GM12878 (cell line): Measurements from ENCODE around the gene MYO15A. TPM values are rescaled to one million over a fixed set of nuclear protein-coding genes. Genes with fewer than 3 reads are reported as not detected.
A peak's percentile ranks its signal among the peaks of the same experiment; 100 is the strongest.

ENCODE experiments used
- ATAC-seq: fragments of 200-7000 bp; cut with Tn5 transposase; 3 replicates; pipeline ENCODE4 v1.9.1; 2020; ENCODE audit warnings: mild to moderate bottlenecking, moderate library complexity
- BruUV-seq: library from RNA; stranded (reverse); fragments of 400-500 nt; replicated peaks from 2 replicates; lab custom pipeline; 2021; lab: Mats Ljungman, UMichigan
- CTCF ChIA-PET: fragments of 300-600 bp; sonication (Branson Sonifier 250); formaldehyde crosslinking; extraction: SDS; loops from one replicate; lab custom pipeline; 2021; ENCODE audit warnings: inconsistent platforms; lab: Yijun Ruan, JAX
- POLR2A ChIA-PET: fragments of 350-600 bp; formaldehyde crosslinking; extraction: SDS; loops from one replicate; lab custom pipeline; 2021; ENCODE audit warnings: inconsistent platforms; lab: Charles Lee
- RAD21 ChIA-PET: fragments of 300-600 bp; sonication (Branson Sonifier 250); formaldehyde crosslinking; loops from one replicate; lab custom pipeline; 2023; ENCODE audit warnings: antibody characterized with exemption; ENCODE audit not compliant: unreplicated experiment; lab: Charles Lee
- SMC1A ChIA-PET: fragments of 300-600 bp; sonication (Branson Sonifier 250); formaldehyde crosslinking; loops from one replicate; lab custom pipeline; 2023; ENCODE audit not compliant: unreplicated experiment, uncharacterized antibody; lab: Charles Lee
- DNase-seq: peaks from one replicate; pipeline ENCODE4 v3.0.0-alpha.2; 2011; ENCODE audit warnings: low read depth, low spot score
- FAIRE-seq: peaks from 3 replicates; lab custom pipeline; 2011; peaks lifted over from hg19 to GRCh38; lab: Jason Lieb, UNC
- H2AFZ ChIP-seq: 2 replicates; pipeline ENCODE4 v1.6.0; 2011; ENCODE audit warnings: low read depth, low read length, control low read depth; ENCODE audit not compliant: control insufficient read depth
- H3K27ac ChIP-seq: 2 replicates; pipeline ENCODE4 v1.5.1; 2011; ENCODE audit warnings: control low read depth; ENCODE audit not compliant: control insufficient read depth, insufficient read depth
- H3K27me3 ChIP-seq, 2 experiments: replicated peaks in 1 of 2; 2 replicates each; pipeline versions ENCODE4 v1.6.0 to v1.6.1; 2011; ENCODE audit warnings: low read length in 1 of 2; ENCODE audit not compliant: control insufficient read depth in 2 of 2, insufficient read depth in 2 of 2
- H3K36me3 ChIP-seq, 2 experiments: 2 replicates each; pipeline ENCODE4 v1.5.1; 2011; ENCODE audit warnings: low read length in 1 of 2; ENCODE audit not compliant: control insufficient read depth in 2 of 2, insufficient read depth in 2 of 2
- H3K4me1 ChIP-seq: 2 replicates; pipeline ENCODE4 v1.6.1; 2011; ENCODE audit warnings: mild to moderate bottlenecking, low read length, moderate library complexity, mixed read lengths; ENCODE audit not compliant: control insufficient read depth, insufficient read depth
- H3K4me2 ChIP-seq: 2 replicates; pipeline ENCODE4 v1.6.0; 2011; ENCODE audit warnings: control low read depth; ENCODE audit not compliant: control insufficient read depth, insufficient read depth
- H3K4me3 ChIP-seq: fragments of 200-600 bp; sonication (generic); 2 replicates; pipeline ENCODE4 v1.5.1; 2016
- H3K79me2 ChIP-seq: 2 replicates; pipeline ENCODE4 v1.6.0; 2011; ENCODE audit warnings: low read length; ENCODE audit not compliant: control insufficient read depth, insufficient read depth
- H3K9ac ChIP-seq: 2 replicates; pipeline ENCODE4 v1.8.0; 2011; ENCODE audit warnings: low read length, control low read depth, mixed read lengths; ENCODE audit not compliant: control insufficient read depth, insufficient read depth
- H3K9me3 ChIP-seq: replicated peaks from 3 replicates; pipeline ENCODE4 v1.5.1; 2011; ENCODE audit warnings: mild to moderate bottlenecking, low read length; ENCODE audit not compliant: control insufficient read depth, insufficient read depth
- H4K20me1 ChIP-seq: 2 replicates; pipeline ENCODE4 v1.6.0; 2011; ENCODE audit not compliant: control insufficient read depth, insufficient read depth
- MYC ChIP-seq: IDR thresholded peaks from 2 replicates; pipeline ENCODE4 v1.6.1; 2011; ENCODE audit warnings: mild to moderate bottlenecking, low read length, moderate library complexity, inconsistent platforms; ENCODE audit not compliant: insufficient read depth, insufficient replicate concordance, insufficient read length, severe bottlenecking
- POLR2AphosphoS2 ChIP-seq: IDR thresholded peaks from 2 replicates; pipeline ENCODE4 v1.6.1; 2011; ENCODE audit warnings: low read depth, mild to moderate bottlenecking, low read length, improper control_type of control experiment, moderate library complexity
- RAD21 ChIP-seq: IDR thresholded peaks from 2 replicates; pipeline ENCODE4 v1.6.1; 2011; ENCODE audit warnings: mild to moderate bottlenecking, low read depth, low read length, moderate library complexity; ENCODE audit not compliant: insufficient read depth
- SMC3 ChIP-seq: IDR thresholded peaks from 2 replicates; pipeline ENCODE4 v1.6.1; 2011; ENCODE audit warnings: low read length, improper control_type of control experiment, borderline replicate concordance
- ZNF24 ChIP-seq: fragments of 450-650 bp; IDR thresholded peaks from 2 replicates; pipeline ENCODE4 v1.6.1; 2017; ENCODE audit warnings: antibody characterized with exemption, mild to moderate bottlenecking
- WGBS: methylation state at CpG from one replicate; pipeline ENCODE4 v1.1.6; 2016; ENCODE audit warnings: low lambda C conversion rate; ENCODE audit not compliant: insufficient replicate concordance, insufficient coverage; ENCODE audit errors: missing lambda C conversion rate; 5-methylcytosine and 5-hydroxymethylcytosine counted together
- in situ Hi-C: fragments of 300-500 bp; cut with MboI; formaldehyde crosslinking; loops from 9 replicates; pipeline ENCODE4 v1.14.3; 2018; ENCODE audit warnings: mixed read lengths
- intact Hi-C: fragments of 100-400 bp; cut with micrococcal nuclease; formaldehyde crosslinking; loops from one replicate; pipeline ENCODE4 v1.14.2; 2022; ENCODE audit not compliant: unreplicated experiment
- polyA plus RNA-seq, 11 experiments: library from polyadenylated mRNA; depleted of rRNA in 4 of 11; unstranded in 6 of 11; stranded (reverse) in 5 of 11; fragments of >200 nt; fragmentation: Nextera tagmentation in 4 of 11; fragmentation: Illumina TruSeq in 1 of 11; extraction: Ambion mirVana in 4 of 11; extraction: Trizol in 1 of 11; gene quantifications; 1 replicate in 1 of 11; 2 replicates in 10 of 11; pipeline versions ENCODE4 v1.2.1 to v1.2.3, GENCODE V29; 2011 to 2016; ENCODE audit warnings: inconsistent platforms in 2 of 11, missing spikeins in 2 of 11, low read depth in 1 of 11
- total RNA-seq, 4 experiments: library from RNA; depleted of rRNA in 3 of 4; stranded (reverse); fragments of >200 nt in 3 of 4; fragmentation: Illumina TruSeq in 1 of 4; extraction: Trizol in 1 of 4; gene quantifications; 2 replicates each; pipeline versions ENCODE4 v1.2.1 to v1.2.3, GENCODE V29; 2013 to 2021
- TF ChIP-seq, protein P1 (sequence below), 3 experiments: IDR thresholded peaks in 2 of 3; conservative IDR thresholded peaks in 1 of 3; 2 replicates each; pipeline ENCODE4 v1.5.1; 2011; ENCODE audit warnings: low read depth in 3 of 3, low read length in 3 of 3, mild to moderate bottlenecking in 3 of 3, control low read depth in 2 of 3, moderate library complexity in 2 of 3, inconsistent platforms in 1 of 3, mixed read lengths in 1 of 3; ENCODE audit not compliant: control insufficient read depth in 2 of 3, insufficient read depth in 1 of 3; ENCODE audit errors: extremely low read depth in 1 of 3
- TF ChIP-seq, protein P2 (sequence below): fragments of 450-650 bp; IDR thresholded peaks from 2 replicates; pipeline ENCODE4 v1.6.1; 2016; ENCODE audit warnings: mild to moderate bottlenecking

MYO15A gene
- total and polyA plus RNA-seq, 10 of the 15 experiments (the other 5 are each of a cell fraction or from before 2014, with no cell fraction given), result 0.03 to 0.77 (median 0.21) TPM; not detected in 4

DNA sequence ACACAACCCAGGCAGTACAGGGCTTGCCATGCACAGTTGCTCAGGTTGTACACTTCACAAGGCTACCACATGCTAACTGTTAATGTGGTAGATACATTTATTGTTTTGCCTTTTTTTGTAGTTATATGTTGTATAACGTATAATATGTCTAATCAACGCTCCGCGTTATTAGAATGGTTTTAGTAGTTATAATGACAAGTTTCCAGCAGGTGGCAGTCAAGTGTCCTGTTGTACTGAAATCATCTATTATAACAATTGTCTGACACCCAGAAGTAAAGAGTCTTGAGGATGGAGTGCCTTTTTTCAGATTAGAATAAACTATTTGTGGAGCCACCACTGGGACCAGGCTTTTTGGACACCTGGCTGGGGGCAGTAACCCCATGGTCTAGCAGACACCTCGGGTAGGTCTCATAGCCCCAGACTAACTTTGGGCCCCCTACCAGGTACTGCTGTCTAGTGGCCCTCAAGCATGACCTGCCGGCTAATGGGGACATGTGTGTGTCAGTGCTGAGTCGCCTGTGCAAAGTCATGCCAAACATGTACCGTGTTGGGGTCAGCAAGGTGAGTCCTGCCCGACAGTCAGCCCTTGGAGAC is 32.8 kb downstream of the MYO15A start:
- TF ChIP-seq, protein P1, sequence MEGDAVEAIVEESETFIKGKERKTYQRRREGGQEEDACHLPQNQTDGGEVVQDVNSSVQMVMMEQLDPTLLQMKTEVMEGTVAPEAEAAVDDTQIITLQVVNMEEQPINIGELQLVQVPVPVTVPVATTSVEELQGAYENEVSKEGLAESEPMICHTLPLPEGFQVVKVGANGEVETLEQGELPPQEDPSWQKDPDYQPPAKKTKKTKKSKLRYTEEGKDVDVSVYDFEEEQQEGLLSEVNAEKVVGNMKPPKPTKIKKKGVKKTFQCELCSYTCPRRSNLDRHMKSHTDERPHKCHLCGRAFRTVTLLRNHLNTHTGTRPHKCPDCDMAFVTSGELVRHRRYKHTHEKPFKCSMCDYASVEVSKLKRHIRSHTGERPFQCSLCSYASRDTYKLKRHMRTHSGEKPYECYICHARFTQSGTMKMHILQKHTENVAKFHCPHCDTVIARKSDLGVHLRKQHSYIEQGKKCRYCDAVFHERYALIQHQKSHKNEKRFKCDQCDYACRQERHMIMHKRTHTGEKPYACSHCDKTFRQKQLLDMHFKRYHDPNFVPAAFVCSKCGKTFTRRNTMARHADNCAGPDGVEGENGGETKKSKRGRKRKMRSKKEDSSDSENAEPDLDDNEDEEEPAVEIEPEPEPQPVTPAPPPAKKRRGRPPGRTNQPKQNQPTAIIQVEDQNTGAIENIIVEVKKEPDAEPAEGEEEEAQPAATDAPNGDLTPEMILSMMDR (IDR thresholded peaks at IDR 0.05 in 2 of 3, conservative IDR thresholded peaks at IDR 0.05 in 1 of 3; ENCODE audit: control insufficient read depth in 2 of 3, extremely low read depth in 1 of 3, insufficient read depth in 1 of 3, low read depth in 3 of 3, low read length in 3 of 3), result peak; percentile 40 to 69 (median 60)
- no peak for TF ChIP-seq POLR2AphosphoS2
- TF ChIP-seq RAD21, result peak; percentile 70
- TF ChIP-seq MYC, result no peak
- no peak for TF ChIP-seq ZNF24
- TF ChIP-seq, protein P2, sequence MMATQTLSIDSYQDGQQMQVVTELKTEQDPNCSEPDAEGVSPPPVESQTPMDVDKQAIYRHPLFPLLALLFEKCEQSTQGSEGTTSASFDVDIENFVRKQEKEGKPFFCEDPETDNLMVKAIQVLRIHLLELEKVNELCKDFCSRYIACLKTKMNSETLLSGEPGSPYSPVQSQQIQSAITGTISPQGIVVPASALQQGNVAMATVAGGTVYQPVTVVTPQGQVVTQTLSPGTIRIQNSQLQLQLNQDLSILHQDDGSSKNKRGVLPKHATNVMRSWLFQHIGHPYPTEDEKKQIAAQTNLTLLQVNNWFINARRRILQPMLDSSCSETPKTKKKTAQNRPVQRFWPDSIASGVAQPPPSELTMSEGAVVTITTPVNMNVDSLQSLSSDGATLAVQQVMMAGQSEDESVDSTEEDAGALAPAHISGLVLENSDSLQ, result peak; percentile 25; the same call in 1 of the 2 replicates
- TF ChIP-seq SMC3, result peak; percentile 50; the same call in 1 of the 2 replicates
- TF ChIP-seq, all 136 proteins: peak for 4
- 5% methylated on average over 9 of the region's 9 CpGs for WGBS

More for the DNA sequence above, 32.8 kb downstream of the MYO15A start:
- Histone ChIP-seq H3K9me3 (no peaks in the 10 kb centered on the region), H3K9ac (no peak overlapping the region), H3K27me3 (no peaks in the 10 kb centered on the region), H3K4me1 (no peaks in the 10 kb centered on the region), H4K20me1 (no peaks in the 10 kb centered on the region), H3K79me2 (no peaks in the 10 kb centered on the region), H3K36me3 (no peaks in the 10 kb centered on the region), H3K27ac (no peak overlapping the region), H3K4me2 (no peak overlapping the region), H2AFZ (no peak overlapping the region), H3K4me3 (no peak overlapping the region)
- SMC1A ChIA-PET, result interaction anchor here (0.7 to 2.1 kb wide), 7 partner anchors 42 to 77 kb away, joined by 3 to 9 read pairs (median 4); no protein-coding TSS in a partner anchor
- RAD21 ChIA-PET, result interaction anchor here (0.6 to 4.3 kb wide), 9 partner anchors 17 to 75 kb away, joined by 3 to 28 read pairs (median 4); no protein-coding TSS in a partner anchor
- POLR2A ChIA-PET, result interaction anchor here (1.0 kb wide), 1 partner anchor 41 kb away, joined by 3 read pairs; no protein-coding TSS in a partner anchor
- DNase-seq, result no peak
- peak; percentile 72 for ATAC-seq
- peak; percentile 95 for FAIRE-seq
- BruUV-seq, result no TSS peak
- intact Hi-C loops (loop anchor here (2.0 kb wide), 2 partner anchors 45 to 75 kb away; no protein-coding TSS in a partner anchor), in situ Hi-C loops (no loop called here)
- CTCF ChIA-PET, result interaction anchor here (0.8 to 4.8 kb wide), 10 partner anchors 12 to 80 kb away, joined by 3 to 43 read pairs (median 4); partner anchors contain the start of gene ALKBH5
